GM20000 (cell line): ENCODE data around the gene SEPHS2.

Experiments
- DNase-seq: peaks from one replicate; pipeline ENCODE4 v3.0.0; 2012; ENCODE audit warnings: low spot score
- CTCF ChIP-seq: IDR thresholded peaks from 2 replicates; pipeline ENCODE4 v1.5.1; 2012; ENCODE audit warnings: mild to moderate bottlenecking, control low read depth; ENCODE audit errors: extremely low read depth, missing control alignments

The SEPHS2 gene

GRCh38 chr16:30438835-30439234 is 6.8 kb downstream of the SEPHS2 start:
- no peak for DNase-seq
- no peak for TF ChIP-seq CTCF

- DNase-seq: no peak
Measured at GRCh38 chr16:30437511-30438046, 8.1 kb downstream of the SEPHS2 start.

GRCh38 chr16:30434852-30435251 is 10.8 kb downstream of the SEPHS2 start:
- no peak for DNase-seq

More at GRCh38 chr16:30437511-30438046, 8.1 kb downstream of the SEPHS2 start:
- TF ChIP-seq CTCF: no peak

GRCh38 chr16:30430428-30430970 is 15.2 kb downstream of the SEPHS2 start:
- DNase-seq: no peak
- TF ChIP-seq CTCF: no peak

More at GRCh38 chr16:30434852-30435251, 10.8 kb downstream of the SEPHS2 start:
- no peak for TF ChIP-seq CTCF

GRCh38 chr16:30429678-30430427 is 15.8 kb downstream of the SEPHS2 start, which contains the start of gene DCTPP1:
DCTPP1 (minus strand) TSS chr16:30430030; CDS start chr16:30429980, 50 bp downstream.
- peak; percentile 86 for TF ChIP-seq CTCF
- peak; percentile 93 for DNase-seq

- no peak for TF ChIP-seq CTCF
- DNase-seq: no peak
Measured at GRCh38 chr16:30429418-30429677, 16.3 kb downstream of the SEPHS2 start.

- no peak for DNase-seq
- no peak for TF ChIP-seq CTCF
Measured at GRCh38 chr16:30428055-30428454, 17.6 kb downstream of the SEPHS2 start.
